RCC 7860 (cell line): ENCODE measurements around the gene KCTD15.

Experiments used
- DNase-seq: peaks from one replicate; pipeline ENCODE4 v3.0.0-alpha.2; 2015; ENCODE audit warnings: low spot score
- FAIRE-seq: peaks from 2 replicates; lab custom pipeline; 2012; peaks lifted over from hg19 to GRCh38; lab: Jason Lieb, UNC

KCTD15 gene

GRCh38 chr19:33795370-33796163 lies 1.1 kb upstream of the KCTD15 start:
- no peak for FAIRE-seq
- DNase-seq, result no peak

GRCh38 chr19:33797802-33798671 lies 1.4 kb downstream of the KCTD15 start:
- no peak for DNase-seq
- FAIRE-seq, result no peak

- no peak for DNase-seq
- no peak for FAIRE-seq
These were observed 2.0 kb downstream of the KCTD15 start for GRCh38 chr19:33798681-33799111.

GRCh38 chr19:33799476-33799875 lies 2.8 kb downstream of the KCTD15 start:
- no peak for FAIRE-seq
- DNase-seq, result no peak

GRCh38 chr19:33800012-33800680 lies 3.5 kb downstream of the KCTD15 start:
- FAIRE-seq (no peak), DNase-seq (no peak)

- FAIRE-seq (no peak), DNase-seq (no peak)
These were observed 4.7 kb downstream of the KCTD15 start for GRCh38 chr19:33801411-33801810.

GRCh38 chr19:33802001-33802400 lies 5.3 kb downstream of the KCTD15 start:
- DNase-seq, result no peak
- FAIRE-seq, result no peak

GRCh38 chr19:33802801-33803200 lies 6.1 kb downstream of the KCTD15 start:
- no peak for DNase-seq
- no peak for FAIRE-seq

GRCh38 chr19:33803383-33803782 lies 6.7 kb downstream of the KCTD15 start:
- FAIRE-seq (no peak), DNase-seq (no peak)

GRCh38 chr19:33804021-33804799 lies 7.5 kb downstream of the KCTD15 start:
- no peak for FAIRE-seq

GRCh38 chr19:33805313-33805712 lies 8.6 kb downstream of the KCTD15 start:
- FAIRE-seq (no peak), DNase-seq (no peak)

More at GRCh38 chr19:33804021-33804799, 7.5 kb downstream of the KCTD15 start:
- DNase-seq, result no peak

GRCh38 chr19:33805840-33806433 lies 9.3 kb downstream of the KCTD15 start:
- FAIRE-seq, result no peak
- DNase-seq, result no peak

- FAIRE-seq (no peak), DNase-seq (no peak)
These were observed 9.8 kb downstream of the KCTD15 start for GRCh38 chr19:33806434-33806881.

- FAIRE-seq, result no peak
These were observed 11.7 kb downstream of the KCTD15 start for GRCh38 chr19:33808399-33808798.

GRCh38 chr19:33809960-33810359 lies 13.3 kb downstream of the KCTD15 start:
- FAIRE-seq, result no peak
- DNase-seq, result no peak

More at GRCh38 chr19:33808399-33808798, 11.7 kb downstream of the KCTD15 start:
- no peak for DNase-seq

GRCh38 chr19:33810821-33811220 lies 14.2 kb downstream of the KCTD15 start:
- DNase-seq (no peak), FAIRE-seq (no peak)

GRCh38 chr19:33811246-33811645 lies 14.6 kb downstream of the KCTD15 start:
- FAIRE-seq, result no peak
- no peak for DNase-seq

- no peak for FAIRE-seq
- no peak for DNase-seq
These were observed 15.2 kb downstream of the KCTD15 start for GRCh38 chr19:33811736-33812387.
